ENCODE measurements around the gene RBFOX1. TPM values are rescaled to one million over a fixed set of nuclear protein-coding genes. Genes with fewer than 3 reads are reported as not detected.

The RBFOX1 gene
- total RNA-seq, 1 donor from 2014 or later, result not detected

DNA sequence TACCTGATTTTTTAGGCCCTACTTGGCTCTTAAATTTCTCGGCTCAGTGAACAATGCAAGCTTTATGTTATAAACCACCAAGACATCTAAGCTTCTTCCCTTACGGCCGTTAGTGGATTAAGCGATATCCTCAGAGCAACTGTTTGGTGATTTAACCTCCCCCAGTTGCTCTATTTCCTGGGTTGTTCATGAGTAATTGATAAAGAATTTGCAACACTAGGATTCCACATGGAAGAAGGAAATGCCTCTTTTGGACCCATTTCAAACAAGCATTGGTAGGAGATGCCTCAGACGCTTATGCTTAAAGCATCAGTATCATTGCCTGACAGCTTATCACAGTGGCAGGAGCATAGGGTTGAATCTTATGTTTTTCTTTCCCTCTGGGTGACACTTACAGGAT lies 65.3 kb downstream of the RBFOX1 start:
- Mint-ChIP-seq H3K4me1 (no peaks in the 10 kb centered on the region), H3K4me3 (no peak overlapping the region), H3K27me3 (no peaks in the 10 kb centered on the region), H3K27ac (no peak overlapping the region), H3K9me3 (peaks cover 8% of the 10 kb centered on the region), H3K36me3 (ENCODE audit: low read depth) (no peaks in the 10 kb centered on the region)
- intact Hi-C loops (cut with micrococcal nuclease), result no loop called here
- DNase-seq, result no peak

DNA sequence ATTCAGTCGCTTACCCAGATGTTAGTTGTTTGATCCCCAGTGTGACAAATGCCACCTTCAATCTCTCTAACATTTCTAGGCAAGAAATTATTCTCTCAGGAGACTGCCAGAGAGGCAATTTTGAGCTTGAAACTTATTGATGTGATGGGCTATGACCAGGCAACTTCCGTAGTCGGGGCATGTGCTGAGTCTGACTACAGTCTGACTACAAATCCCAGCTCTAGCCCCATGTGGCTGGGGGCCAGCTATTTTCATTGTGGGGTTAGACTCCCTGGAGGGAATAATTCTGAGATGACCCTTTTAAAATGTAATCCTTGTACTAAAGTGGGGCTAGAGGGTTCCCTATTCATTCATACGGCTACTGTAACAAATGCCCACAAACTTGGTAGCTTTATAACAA lies 65.9 kb downstream of the RBFOX1 start:
- Mint-ChIP-seq H3K4me3 (no peak overlapping the region), H3K27ac (no peak overlapping the region), H3K27me3 (no peaks in the 10 kb centered on the region), H3K4me1 (no peaks in the 10 kb centered on the region), H3K9me3 (peaks cover 11% of the 10 kb centered on the region), H3K36me3 (ENCODE audit: low read depth) (no peaks in the 10 kb centered on the region)
- DNase-seq, result no peak
- intact Hi-C loops (cut with micrococcal nuclease), result no loop called here

DNA sequence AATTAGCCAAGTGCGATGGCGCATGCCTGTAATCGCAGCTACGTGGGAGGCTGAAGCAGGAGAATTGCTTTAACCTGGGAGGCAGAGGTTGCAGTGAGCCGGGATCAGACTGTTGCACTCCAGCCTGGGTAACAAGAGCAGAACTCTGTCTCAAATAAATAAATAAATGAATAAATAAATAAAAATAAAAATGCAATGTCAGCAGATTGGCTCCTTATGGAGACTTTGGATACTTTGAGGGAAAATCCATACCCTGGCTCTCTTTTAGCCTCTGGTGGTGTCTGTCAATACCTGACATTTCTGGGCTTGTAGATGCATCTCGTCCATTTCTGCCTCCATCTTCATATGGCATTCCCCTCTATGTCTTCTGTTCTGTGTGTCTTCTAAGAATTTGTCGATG lies 66.7 kb downstream of the RBFOX1 start:
- no peak for DNase-seq
- Mint-ChIP-seq H3K27ac (no peak overlapping the region), H3K27me3 (no peaks in the 10 kb centered on the region), H3K4me1 (no peaks in the 10 kb centered on the region), H3K36me3 (ENCODE audit: low read depth) (no peaks in the 10 kb centered on the region), H3K9me3 (peaks cover 11% of the 10 kb centered on the region), H3K4me3 (no peak overlapping the region)
- intact Hi-C loops (cut with micrococcal nuclease), result no loop called here

DNA sequence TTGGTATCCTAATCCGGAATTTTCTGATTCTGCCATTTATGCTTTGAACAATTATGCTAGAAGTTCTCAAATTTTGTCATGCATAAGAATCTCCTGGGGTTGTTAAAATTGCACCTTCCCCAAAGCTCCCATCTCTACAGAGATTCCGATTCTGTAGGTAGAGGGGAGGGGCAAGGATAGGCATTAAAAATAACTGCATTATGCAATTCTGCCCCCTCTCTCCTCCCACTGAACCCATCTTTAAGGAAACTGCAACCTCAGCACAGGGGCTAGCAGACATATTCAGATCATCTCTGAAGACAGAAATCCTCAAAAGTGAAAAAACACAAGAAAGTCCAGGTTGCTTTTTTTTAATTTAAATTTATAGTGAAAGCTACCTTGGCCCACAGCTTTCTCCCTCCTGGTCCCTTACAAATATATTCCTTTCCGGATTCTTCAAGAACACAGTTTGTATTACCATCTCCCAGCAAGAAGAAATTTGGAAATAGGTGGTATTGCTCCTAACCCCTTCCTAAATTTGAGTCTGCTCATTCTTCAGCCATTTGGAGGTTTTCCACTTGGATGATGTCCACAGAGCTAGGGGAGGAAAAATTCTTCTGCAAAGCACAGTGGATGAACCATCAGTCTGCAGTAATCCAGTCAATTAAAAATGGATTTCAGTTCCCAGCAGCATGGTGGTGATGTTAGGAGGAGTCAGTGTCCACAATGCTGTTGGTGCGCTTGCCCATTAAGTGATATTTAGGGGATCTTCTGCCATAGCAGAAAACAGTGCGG lies 67.7 kb downstream of the RBFOX1 start:
- Mint-ChIP-seq H3K36me3 (ENCODE audit: low read depth) (no peaks in the 10 kb centered on the region), H3K4me1 (no peaks in the 10 kb centered on the region), H3K9me3 (peaks cover 8% of the 10 kb centered on the region), H3K27ac (no peak overlapping the region), H3K27me3 (no peaks in the 10 kb centered on the region), H3K4me3 (no peak overlapping the region)
- intact Hi-C loops (cut with micrococcal nuclease), result no loop called here
- DNase-seq, result no peak

DNA sequence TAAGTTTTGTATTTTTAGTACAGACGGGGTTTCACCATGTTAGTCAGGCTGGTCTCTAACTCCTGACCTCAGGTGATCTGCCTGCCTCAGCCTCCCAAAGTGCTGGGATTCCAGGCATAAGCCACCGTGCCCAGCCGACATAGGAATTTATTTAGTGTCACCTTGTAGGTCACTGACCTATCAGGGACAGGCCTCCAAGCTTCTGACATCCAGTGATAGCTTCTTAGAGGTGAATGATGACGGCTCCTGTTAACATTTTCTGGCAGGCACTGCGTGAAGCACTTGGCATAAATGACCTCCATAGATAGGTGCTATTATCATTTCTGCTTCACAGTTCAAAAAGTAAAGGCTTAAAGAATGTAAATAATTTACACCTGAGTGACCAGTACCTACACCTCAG lies 71.6 kb downstream of the RBFOX1 start:
- Mint-ChIP-seq H3K4me3 (no peak overlapping the region), H3K27me3 (no peaks in the 10 kb centered on the region), H3K4me1 (no peaks in the 10 kb centered on the region), H3K9me3 (peaks cover 21% of the 10 kb centered on the region), H3K36me3 (ENCODE audit: low read depth) (no peaks in the 10 kb centered on the region), H3K27ac (no peak overlapping the region)
- intact Hi-C loops (cut with micrococcal nuclease), result no loop called here
- no peak for DNase-seq

DNA sequence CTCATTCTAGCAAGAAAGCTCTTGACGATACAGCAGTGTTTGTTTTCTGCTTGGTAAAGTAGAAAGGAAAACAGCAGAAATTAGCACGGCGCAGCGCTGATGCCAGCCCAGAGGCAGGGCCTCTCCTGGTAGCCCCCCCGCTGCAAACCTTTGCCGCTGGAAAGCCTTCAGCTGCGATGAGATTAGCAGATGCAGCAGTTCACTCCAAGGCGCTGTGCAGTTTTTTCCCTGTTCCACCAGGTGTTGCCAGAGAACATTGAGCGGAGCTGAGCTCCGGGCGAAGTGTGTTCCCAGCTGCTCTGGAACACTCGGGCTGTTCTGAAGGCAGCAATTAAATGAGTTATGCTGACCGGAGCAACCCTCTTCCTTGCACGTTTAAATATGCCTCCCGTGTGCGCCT lies 72.5 kb downstream of the RBFOX1 start:
- no peak overlapping the region for H3K27ac Mint-ChIP-seq
- DNase-seq, result no peak
- H3K36me3 Mint-ChIP-seq (ENCODE audit: low read depth), result no peaks in the 10 kb centered on the region
- no peak overlapping the region for H3K4me3 Mint-ChIP-seq
- no peaks in the 10 kb centered on the region for H3K27me3 Mint-ChIP-seq
- intact Hi-C loops (cut with micrococcal nuclease), result no loop called here
- H3K4me1 Mint-ChIP-seq, result no peaks in the 10 kb centered on the region
- H3K9me3 Mint-ChIP-seq, result peaks cover 21% of the 10 kb centered on the region

DNA sequence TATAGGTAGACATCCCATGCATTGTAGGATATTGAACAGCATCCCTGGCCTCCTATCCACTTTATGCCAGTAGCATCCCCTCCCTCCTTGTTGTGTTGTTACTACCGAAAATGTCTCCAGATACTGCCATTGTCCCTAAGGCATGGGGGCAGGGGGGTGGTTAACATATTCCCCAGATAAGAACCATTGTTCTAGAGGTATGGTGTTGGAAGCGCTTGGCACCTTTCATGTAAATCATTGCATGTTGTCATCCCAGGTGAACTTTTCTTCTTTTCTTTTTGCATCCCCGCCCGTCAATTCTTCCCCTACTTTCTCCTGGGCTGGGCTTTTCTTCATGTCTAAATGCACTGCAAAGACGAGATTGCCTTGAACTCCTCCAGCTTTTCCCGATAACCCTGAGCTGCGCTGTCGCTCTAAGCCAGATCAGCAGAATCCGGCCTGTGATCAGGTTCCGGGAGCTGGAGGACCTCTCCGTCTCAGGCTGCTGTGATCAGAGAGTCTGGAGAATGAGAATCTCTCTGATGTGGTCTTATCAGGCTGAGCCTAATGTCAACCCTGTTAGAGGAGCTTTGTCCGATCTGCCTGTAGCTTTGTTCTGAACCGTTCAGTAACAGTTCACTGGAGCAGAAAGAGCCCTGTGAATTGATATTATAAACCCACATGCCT lies 76.2 kb downstream of the RBFOX1 start:
- H3K27ac Mint-ChIP-seq, result no peak overlapping the region
- no peak overlapping the region for H3K4me3 Mint-ChIP-seq
- H3K4me1 Mint-ChIP-seq, result no peaks in the 10 kb centered on the region
- H3K9me3 Mint-ChIP-seq, result peaks cover 17% of the 10 kb centered on the region
- intact Hi-C loops (cut with micrococcal nuclease), result no loop called here
- no peak for DNase-seq
- H3K36me3 Mint-ChIP-seq (ENCODE audit: low read depth), result no peaks in the 10 kb centered on the region
- H3K27me3 Mint-ChIP-seq, result no peaks in the 10 kb centered on the region

DNA sequence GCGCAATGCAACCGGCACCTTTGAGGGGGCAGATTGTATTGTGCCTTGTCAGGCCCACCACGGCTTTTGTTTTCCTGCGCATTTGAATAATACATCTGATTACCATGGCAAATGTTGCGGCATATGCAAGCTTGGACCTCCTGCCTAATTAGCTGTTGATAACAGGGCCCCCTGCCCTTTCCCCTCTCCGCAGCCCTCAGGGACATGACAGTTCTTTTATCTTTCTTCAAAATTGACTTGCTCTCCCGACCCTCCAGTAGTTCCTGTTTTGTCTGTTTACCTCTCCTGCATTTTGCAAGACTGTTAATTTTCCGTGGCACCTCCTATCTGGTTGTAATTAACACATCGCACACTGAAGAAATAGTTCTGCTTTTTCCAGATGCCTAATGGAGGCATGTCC lies 86.8 kb downstream of the RBFOX1 start:
- DNase-seq, result no peak
- H3K4me3 Mint-ChIP-seq, result no peak overlapping the region
- intact Hi-C loops (cut with micrococcal nuclease), result no loop called here
- H3K9me3 Mint-ChIP-seq, result no peaks in the 10 kb centered on the region
- no peak overlapping the region for H3K27ac Mint-ChIP-seq
- H3K36me3 Mint-ChIP-seq (ENCODE audit: low read depth), result no peaks in the 10 kb centered on the region
- H3K4me1 Mint-ChIP-seq, result no peaks in the 10 kb centered on the region
- no peaks in the 10 kb centered on the region for H3K27me3 Mint-ChIP-seq

DNA sequence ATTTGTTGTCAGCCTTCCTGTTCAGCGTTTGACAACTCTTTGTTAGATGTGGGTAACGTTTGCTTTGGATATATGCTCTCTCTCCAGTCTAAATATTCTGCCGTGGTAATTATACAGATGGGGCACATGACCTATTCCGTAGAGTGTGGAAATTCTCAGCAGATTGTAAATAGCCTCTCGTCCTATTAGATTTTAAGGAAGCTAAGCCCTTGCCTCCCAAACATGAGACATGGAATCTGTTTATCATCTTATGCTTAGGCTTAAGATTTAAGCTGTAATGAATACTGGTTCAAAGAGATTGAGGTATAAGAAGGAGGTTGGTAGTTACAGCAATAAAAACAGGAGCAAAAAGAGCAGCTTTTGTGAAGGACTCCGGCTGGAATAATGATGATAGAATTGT lies 87.4 kb downstream of the RBFOX1 start:
- no peaks in the 10 kb centered on the region for H3K4me1 Mint-ChIP-seq
- intact Hi-C loops (cut with micrococcal nuclease), result no loop called here
- no peaks in the 10 kb centered on the region for H3K27me3 Mint-ChIP-seq
- no peaks in the 10 kb centered on the region for H3K9me3 Mint-ChIP-seq
- H3K27ac Mint-ChIP-seq, result no peak overlapping the region
- H3K4me3 Mint-ChIP-seq, result no peak overlapping the region
- no peak for DNase-seq
- H3K36me3 Mint-ChIP-seq (ENCODE audit: low read depth), result no peaks in the 10 kb centered on the region

DNA sequence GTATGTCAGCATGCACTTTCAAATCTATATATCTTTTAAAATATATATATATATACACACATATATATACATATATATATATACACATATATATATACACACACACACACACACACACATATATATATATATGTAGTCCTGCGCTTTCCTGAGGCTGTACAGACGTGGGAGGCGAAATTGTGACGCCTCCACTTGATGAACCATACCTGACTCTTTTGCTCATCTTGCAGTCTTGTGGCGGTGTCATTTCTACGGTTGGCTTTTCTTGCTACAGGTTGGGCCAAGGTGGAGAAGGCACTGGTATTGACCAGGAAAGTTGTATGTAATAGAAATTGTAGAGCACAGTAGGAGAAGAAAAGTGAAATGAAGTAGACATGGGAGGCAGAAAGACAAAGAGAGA lies 88.2 kb downstream of the RBFOX1 start:
- H3K4me1 Mint-ChIP-seq, result no peaks in the 10 kb centered on the region
- intact Hi-C loops (cut with micrococcal nuclease), result no loop called here
- no peaks in the 10 kb centered on the region for H3K36me3 Mint-ChIP-seq (ENCODE audit: low read depth)
- DNase-seq, result no peak
- no peak overlapping the region for H3K4me3 Mint-ChIP-seq
- no peak overlapping the region for H3K27ac Mint-ChIP-seq
- H3K27me3 Mint-ChIP-seq, result no peaks in the 10 kb centered on the region
- H3K9me3 Mint-ChIP-seq, result peaks cover 2% of the 10 kb centered on the region

DNA sequence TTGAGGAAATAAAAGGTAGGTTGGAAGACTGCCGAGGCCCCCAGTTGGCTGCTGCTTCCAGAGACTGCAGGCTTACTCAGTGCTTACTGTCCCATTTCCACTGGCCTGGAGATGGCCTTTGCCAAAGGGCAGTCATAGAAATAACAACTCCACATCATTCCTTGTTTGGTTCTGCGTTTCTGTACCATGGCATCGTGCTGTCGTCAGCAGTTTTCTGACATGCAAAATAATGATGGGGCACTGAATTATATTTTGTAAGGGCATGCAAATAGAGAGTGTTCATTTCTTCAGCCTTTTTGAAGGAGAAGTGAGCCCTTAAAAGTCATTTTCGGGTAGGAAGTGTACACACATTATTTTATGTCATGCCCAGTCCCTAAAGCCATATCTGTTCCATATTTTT lies 88.9 kb downstream of the RBFOX1 start:
- Mint-ChIP-seq H3K9me3 (peaks cover 5% of the 10 kb centered on the region), H3K27ac (no peak overlapping the region), H3K4me1 (no peaks in the 10 kb centered on the region), H3K27me3 (no peaks in the 10 kb centered on the region), H3K36me3 (ENCODE audit: low read depth) (no peaks in the 10 kb centered on the region), H3K4me3 (no peak overlapping the region)
- intact Hi-C loops (cut with micrococcal nuclease), result no loop called here
- no peak for DNase-seq

DNA sequence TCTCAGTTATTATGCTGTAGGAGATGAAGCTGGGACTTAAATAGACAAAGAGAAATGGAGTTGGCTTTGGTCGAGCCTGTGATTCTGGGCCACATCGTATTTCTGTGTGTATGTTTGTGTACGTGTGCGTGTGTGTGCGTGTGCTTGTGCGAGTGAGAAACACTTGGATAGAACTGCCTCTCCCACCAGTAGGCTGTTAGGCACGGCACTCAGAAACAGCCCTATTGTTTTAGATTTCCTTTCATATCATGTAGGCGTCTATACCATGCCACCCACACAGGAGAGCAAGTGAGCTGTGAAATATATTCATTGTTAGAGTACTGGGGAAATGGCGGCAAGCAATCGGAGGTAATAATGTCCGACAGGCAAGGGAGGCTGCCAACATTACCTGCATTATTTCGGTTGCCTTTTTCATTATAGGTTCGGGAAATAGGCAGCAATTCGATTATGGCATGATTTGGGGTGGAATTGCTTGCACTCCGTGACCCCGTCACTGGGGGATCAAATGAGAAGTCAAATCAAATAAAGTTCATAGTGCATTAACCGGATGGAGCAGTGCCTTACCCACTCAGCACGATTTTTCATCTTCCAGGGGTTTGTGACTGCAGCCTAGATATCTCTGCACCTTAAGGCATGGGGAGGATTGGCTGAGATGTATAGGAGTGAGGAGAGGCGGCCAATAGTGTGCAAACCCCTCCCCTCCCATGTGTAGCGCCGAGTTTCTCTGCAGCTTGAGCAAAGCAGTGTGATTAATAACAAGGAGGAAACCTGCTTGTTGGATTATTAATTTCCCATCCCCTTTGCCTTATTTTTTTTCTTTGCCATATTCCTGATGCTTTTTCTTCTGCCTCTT lies 89.6 kb downstream of the RBFOX1 start:
- intact Hi-C loops (cut with micrococcal nuclease), result no loop called here
- Mint-ChIP-seq H3K9me3 (peaks cover 8% of the 10 kb centered on the region), H3K36me3 (ENCODE audit: low read depth) (no peaks in the 10 kb centered on the region), H3K4me1 (no peaks in the 10 kb centered on the region), H3K27ac (no peak overlapping the region), H3K4me3 (no peak overlapping the region), H3K27me3 (no peaks in the 10 kb centered on the region)
- DNase-seq, result no peak

DNA sequence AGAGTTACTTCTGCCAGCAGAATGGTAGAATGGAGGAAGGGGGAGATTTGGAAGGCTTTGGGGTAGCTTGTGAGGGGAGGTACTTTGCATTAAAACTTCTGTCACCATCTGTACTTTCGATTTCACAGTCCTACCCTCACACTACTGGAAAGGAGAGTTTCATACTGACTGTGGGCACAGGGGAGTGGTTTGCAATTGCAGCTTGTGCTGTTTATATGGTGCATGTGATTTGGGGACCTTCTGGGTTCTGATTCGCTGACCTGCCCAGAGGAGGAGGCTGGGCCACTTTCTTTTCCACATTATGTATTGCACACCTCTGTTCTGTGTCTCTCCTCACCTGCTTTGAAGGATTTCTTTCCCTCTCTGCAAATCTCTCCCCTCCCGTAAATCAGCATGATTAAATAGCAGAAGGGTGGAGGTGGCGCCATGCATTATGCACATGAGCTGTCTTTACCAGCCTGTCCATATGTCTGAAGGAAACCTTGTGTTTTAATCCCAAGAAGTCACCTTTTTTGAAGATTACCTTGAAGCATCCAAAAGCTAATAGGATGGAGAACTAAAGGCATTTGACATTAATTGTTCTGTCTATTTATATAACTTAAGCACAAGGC lies 90.9 kb downstream of the RBFOX1 start:
- intact Hi-C loops (cut with micrococcal nuclease), result no loop called here
- Mint-ChIP-seq H3K9me3 (peaks cover 13% of the 10 kb centered on the region), H3K4me3 (no peak overlapping the region), H3K27me3 (no peaks in the 10 kb centered on the region), H3K27ac (no peak overlapping the region), H3K36me3 (ENCODE audit: low read depth) (no peaks in the 10 kb centered on the region), H3K4me1 (no peaks in the 10 kb centered on the region)
- DNase-seq, result no peak

DNA sequence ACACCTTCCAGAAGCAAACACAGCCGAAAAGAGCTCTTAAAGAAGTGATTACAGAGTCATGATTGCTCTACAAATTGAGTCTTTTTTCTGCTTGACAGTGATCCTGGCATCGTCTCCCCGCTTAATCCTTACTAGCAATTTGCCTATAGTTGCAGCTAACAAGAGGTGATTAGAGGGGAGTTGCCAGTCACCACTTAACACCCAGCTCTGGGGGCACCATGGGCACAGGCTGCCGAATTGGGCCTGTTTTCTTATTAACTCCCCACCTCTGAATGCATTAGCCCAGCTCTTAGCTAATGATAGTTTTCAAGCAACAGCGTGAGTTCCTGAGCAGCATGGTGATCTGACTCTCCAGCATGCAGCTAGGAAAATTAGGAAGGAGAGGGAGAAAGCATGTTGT lies 93.5 kb downstream of the RBFOX1 start:
- DNase-seq, result no peak
- Mint-ChIP-seq H3K36me3 (ENCODE audit: low read depth) (no peaks in the 10 kb centered on the region), H3K9me3 (peaks cover 16% of the 10 kb centered on the region), H3K27ac (no peak overlapping the region), H3K27me3 (no peaks in the 10 kb centered on the region), H3K4me1 (no peaks in the 10 kb centered on the region), H3K4me3 (no peak overlapping the region)
- intact Hi-C loops (cut with micrococcal nuclease), result no loop called here
